Pancreas (tissue), 10 donors: ENCODE results near the gene TNPO1. TPM values are rescaled to one million over a fixed set of nuclear protein-coding genes. Genes with fewer than 3 reads are reported as not detected.

Source experiments
- ATAC-seq, 4 donors: fragments of 200-7000 bp; cut with Tn5 transposase; one replicate each; pipeline versions ENCODE4 v1.8.0 to v1.9.1; 2020; ENCODE audit warnings: mild to moderate bottlenecking in 4 of 4, moderate library complexity in 4 of 4
- DNase-seq, 6 donors: peaks; one replicate each; pipeline ENCODE4 v3.0.0-alpha.2; 2020
- FAIRE-seq: peaks from 2 replicates; lab custom pipeline; 2012; peaks lifted over from hg19 to GRCh38; lab: Jason Lieb, UNC
- H3K27ac ChIP-seq, 4 donors: fragments of 200-600 bp; sonication (generic); 1 replicate in 3 of 4; 2 replicates in 1 of 4; pipeline versions ENCODE4 v1.5.0 to v1.8.0; 2020
- H3K27me3 ChIP-seq, 4 donors: fragments of 200-600 bp; one replicate each; pipeline ENCODE4 v1.8.0; 2021
- H3K36me3 ChIP-seq, 3 donors: fragments of 200-600 bp; sonication (generic) in 1 of 3; one replicate each; pipeline versions ENCODE4 v1.5.0 to v1.8.0; 2020 to 2021
- H3K4me1 ChIP-seq, 3 donors: fragments of 200-600 bp; one replicate each; pipeline ENCODE4 v1.8.0; 2021
- H3K4me3 ChIP-seq, 4 donors: fragments of 200-600 bp; sonication (generic) in 2 of 4; one replicate each; pipeline versions ENCODE4 v1.5.0 to v1.8.0; 2020 to 2021
- H3K9me3 ChIP-seq, 4 donors: fragments of 200-600 bp; one replicate each; pipeline ENCODE4 v1.8.0; 2021
- WGBS, 2 donors: extraction: QIAGEN DNeasy Blood & Tissue Kit; methylation state at CpG; one replicate each; pipeline ENCODE4 v1.1.7; 2013; 5-methylcytosine and 5-hydroxymethylcytosine counted together
- intact Hi-C, 3 donors: fragments of 100-400 bp; cut with DNase I; formaldehyde crosslinking; loops; one replicate each; pipeline versions ENCODE4 v1.11.1 to v1.14.2; 2022
- polyA plus RNA-seq, 2 donors: library from polyadenylated mRNA; stranded (reverse); fragments of 200-250 nt; gene quantifications; one replicate each; pipeline ENCODE4 v1.2.3, GENCODE V29; 2013
- total RNA-seq, 6 donors: library from RNA; stranded (reverse); fragmentation: NEBNext Ultra II Directional in 4 of 6; extraction: Animal tissue kit (Norgen Biotek cat#: 25700) in 4 of 6; gene quantifications; one replicate each; pipeline versions ENCODE4 v1.2.1 to v1.2.4, GENCODE V29; 2021 to 2023
- TF ChIP-seq, protein P1 (sequence below), 4 donors: fragments of 200-600 bp; sonication (generic) in 3 of 4; IDR thresholded peaks; one replicate each; pipeline versions ENCODE4 v1.5.0 to v1.8.0; 2021; ENCODE audit warnings: antibody characterized with exemption in 4 of 4
- donor health status: healthy with polysubstance abuse.
- donor health status: DM: no; HTN: no; CAD: no; lungs with moderate emphysema.
- donor health status: DM: no; HTN: no; CAD: no.
- donor health status: control.
- donor health status: control.
- donor health status: Bipolar disorder and iron deficiency.
- donor health status: DM: yes; HTN: yes; CAD: no.
- donor health status: DM: no; HTN: no; CAD: no.
- donor health status: DM: no; HTN: no; CAD: no.
- donor health status: DM: yes; HTN: yes; CAD: no.

Gene TNPO1
- total and polyA plus RNA-seq, 8 donors, result 5.5 to 58.9 (median 43.3) TPM

DNA sequence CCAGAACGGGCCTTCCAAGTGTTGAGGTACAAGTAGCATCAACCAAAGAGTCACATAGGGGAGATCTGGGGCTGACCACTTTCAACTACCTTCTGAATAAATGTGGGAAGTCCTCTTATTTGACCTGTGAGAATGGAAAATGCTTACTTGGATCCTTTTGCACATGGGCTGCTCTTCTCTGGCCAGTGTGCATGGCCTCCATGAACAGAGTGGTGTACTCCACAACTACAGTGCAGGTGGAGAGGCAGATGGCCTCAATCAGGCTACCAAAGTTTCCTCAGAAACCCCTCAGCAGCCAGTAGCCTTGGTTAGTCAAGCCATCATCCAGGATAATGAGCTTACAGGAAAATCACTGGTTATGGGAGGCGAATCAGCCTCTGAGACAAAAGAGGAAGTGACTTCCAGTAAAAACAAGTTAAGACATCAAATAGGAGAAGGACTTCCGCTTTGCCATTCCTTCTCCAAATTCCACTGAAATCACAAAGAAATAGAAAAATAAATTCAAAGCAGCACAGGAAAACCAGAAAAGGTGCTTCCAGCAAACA, 121.1 kb downstream of the TNPO1 start:
- ATAC-seq (peak in 2 of 4 donors; percentile 45 to 47), DNase-seq (no peak), FAIRE-seq (no peak)
- Histone ChIP-seq H3K36me3 (no peaks in the 10 kb centered on the region), H3K27me3 (no peaks in the 10 kb centered on the region), H3K4me1 (peaks cover 0 to 6% (median 0%) of the 10 kb centered on the region in 3 donors), H3K9me3 (no peaks in the 10 kb centered on the region), H3K27ac (peak overlapping the region in 1 of 4 donors; percentile 9), H3K4me3 (no peak overlapping the region)
- WGBS, 2 donors, result 83% methylated on average over 3 of the region's 3 CpGs
- TF ChIP-seq, protein P1, sequence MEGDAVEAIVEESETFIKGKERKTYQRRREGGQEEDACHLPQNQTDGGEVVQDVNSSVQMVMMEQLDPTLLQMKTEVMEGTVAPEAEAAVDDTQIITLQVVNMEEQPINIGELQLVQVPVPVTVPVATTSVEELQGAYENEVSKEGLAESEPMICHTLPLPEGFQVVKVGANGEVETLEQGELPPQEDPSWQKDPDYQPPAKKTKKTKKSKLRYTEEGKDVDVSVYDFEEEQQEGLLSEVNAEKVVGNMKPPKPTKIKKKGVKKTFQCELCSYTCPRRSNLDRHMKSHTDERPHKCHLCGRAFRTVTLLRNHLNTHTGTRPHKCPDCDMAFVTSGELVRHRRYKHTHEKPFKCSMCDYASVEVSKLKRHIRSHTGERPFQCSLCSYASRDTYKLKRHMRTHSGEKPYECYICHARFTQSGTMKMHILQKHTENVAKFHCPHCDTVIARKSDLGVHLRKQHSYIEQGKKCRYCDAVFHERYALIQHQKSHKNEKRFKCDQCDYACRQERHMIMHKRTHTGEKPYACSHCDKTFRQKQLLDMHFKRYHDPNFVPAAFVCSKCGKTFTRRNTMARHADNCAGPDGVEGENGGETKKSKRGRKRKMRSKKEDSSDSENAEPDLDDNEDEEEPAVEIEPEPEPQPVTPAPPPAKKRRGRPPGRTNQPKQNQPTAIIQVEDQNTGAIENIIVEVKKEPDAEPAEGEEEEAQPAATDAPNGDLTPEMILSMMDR (IDR thresholded peaks at IDR 0.05), result no peak
- intact Hi-C loops, result no loop called here

DNA sequence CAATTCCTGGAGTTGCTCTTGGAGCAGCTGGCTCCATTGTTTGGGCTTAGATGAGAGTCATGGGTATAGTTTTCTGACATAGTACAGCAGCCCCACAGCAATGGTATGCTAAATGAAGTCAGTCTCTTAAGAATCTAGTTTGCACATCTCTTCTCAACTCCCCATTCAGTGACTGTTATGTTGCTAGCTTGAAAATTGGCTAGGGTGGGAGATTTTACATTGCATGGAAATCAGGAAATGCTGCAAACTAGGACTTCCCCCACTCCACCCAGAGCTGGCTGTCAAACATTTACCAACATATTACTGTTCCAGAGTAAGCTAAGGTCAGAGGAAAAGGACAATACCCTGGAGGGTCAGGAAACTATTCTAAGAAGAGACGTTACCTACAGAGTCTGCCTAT, 121.7 kb downstream of the TNPO1 start:
- Histone ChIP-seq H3K27me3 (no peaks in the 10 kb centered on the region), H3K9me3 (no peaks in the 10 kb centered on the region), H3K4me3 (no peak overlapping the region), H3K36me3 (no peaks in the 10 kb centered on the region), H3K27ac (peak overlapping the region in 1 of 4 donors; percentile 9), H3K4me1 (peaks cover 0 to 6% (median 0%) of the 10 kb centered on the region in 3 donors)
- WGBS, 2 donors, result 48 to 57% methylated on average over 1 of the region's 1 CpG
- ATAC-seq (peak in 3 of 4 donors; percentile 39 to 69 (median 45)), FAIRE-seq (no peak), DNase-seq (no peak)
- TF ChIP-seq, protein P1 (IDR thresholded peaks at IDR 0.05), result no peak
- intact Hi-C loops, result no loop called here

DNA sequence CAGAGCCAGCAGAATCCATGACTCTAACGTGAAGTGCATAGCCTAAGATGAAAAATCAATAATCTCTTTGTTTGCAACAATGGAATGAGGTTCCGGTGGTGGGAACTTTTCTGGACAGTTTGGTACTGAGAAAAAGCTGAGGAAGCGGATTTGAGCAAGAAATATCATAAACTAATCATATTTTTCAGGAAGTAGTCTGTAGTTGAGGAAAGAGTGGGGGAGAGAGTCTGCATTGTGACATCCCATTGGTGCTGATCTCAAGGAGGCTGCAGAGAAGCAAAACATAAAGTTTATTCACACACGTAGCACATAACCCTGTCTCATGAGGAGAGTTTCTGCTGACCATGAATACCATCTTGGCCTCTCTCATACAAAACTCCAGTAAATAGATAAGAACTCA, 123.6 kb downstream of the TNPO1 start:
- Histone ChIP-seq H3K4me3 (no peak overlapping the region), H3K36me3 (no peaks in the 10 kb centered on the region), H3K27me3 (no peaks in the 10 kb centered on the region), H3K27ac (no peak overlapping the region), H3K4me1 (peaks cover 0 to 6% (median 0%) of the 10 kb centered on the region in 3 donors), H3K9me3 (no peaks in the 10 kb centered on the region)
- peak in 3 of 4 donors; percentile 31 to 74 (median 65) for ATAC-seq
- intact Hi-C loops, result no loop called here
- 40 to 50% methylated on average over 4 of the region's 4 CpGs for WGBS, 2 donors
- FAIRE-seq, result no peak
- TF ChIP-seq, protein P1 (IDR thresholded peaks at IDR 0.05), result no peak
- DNase-seq, result no peak

- no peak overlapping the region for H3K4me3 ChIP-seq
- no peaks in the 10 kb centered on the region for H3K36me3 ChIP-seq
- TF ChIP-seq, protein P1 (IDR thresholded peaks at IDR 0.05), result no peak
- FAIRE-seq (no peak), ATAC-seq (no peak), DNase-seq (no peak)
- no peaks in the 10 kb centered on the region for H3K27me3 ChIP-seq
- H3K4me1 ChIP-seq, result peaks cover 0 to 2% (median 0%) of the 10 kb centered on the region in 3 donors
- no peaks in the 10 kb centered on the region for H3K9me3 ChIP-seq
- intact Hi-C loops, result no loop called here
- no peak overlapping the region for H3K27ac ChIP-seq
Observed at GRCh38 chr5:72943307-72943706, 126.8 kb downstream of the TNPO1 start.

GRCh38 chr5:72947498-72947897, 131.0 kb downstream of the TNPO1 start:
- Histone ChIP-seq H3K4me1 (no peaks in the 10 kb centered on the region), H3K27me3 (no peaks in the 10 kb centered on the region), H3K9me3 (no peaks in the 10 kb centered on the region), H3K36me3 (no peaks in the 10 kb centered on the region), H3K27ac (no peak overlapping the region), H3K4me3 (no peak overlapping the region)
- FAIRE-seq (no peak), ATAC-seq (no peak), DNase-seq (no peak)
- TF ChIP-seq, protein P1 (IDR thresholded peaks at IDR 0.05), result no peak
- intact Hi-C loops, result no loop called here
